GM19193 (cell line): Measurements from ENCODE around the gene TADA3.

ENCODE experiments used
- POLR2A ChIP-seq: IDR thresholded peaks from 4 replicates; pipeline ENCODE4 v1.6.1; 2011; ENCODE audit not compliant: insufficient read depth, insufficient read length; ENCODE audit errors: extremely low read depth

The TADA3 gene

GRCh38 chr3:9818666-9819335 lies 26.5 kb upstream of the TADA3 start:
- no peak for TF ChIP-seq POLR2A

DNA sequence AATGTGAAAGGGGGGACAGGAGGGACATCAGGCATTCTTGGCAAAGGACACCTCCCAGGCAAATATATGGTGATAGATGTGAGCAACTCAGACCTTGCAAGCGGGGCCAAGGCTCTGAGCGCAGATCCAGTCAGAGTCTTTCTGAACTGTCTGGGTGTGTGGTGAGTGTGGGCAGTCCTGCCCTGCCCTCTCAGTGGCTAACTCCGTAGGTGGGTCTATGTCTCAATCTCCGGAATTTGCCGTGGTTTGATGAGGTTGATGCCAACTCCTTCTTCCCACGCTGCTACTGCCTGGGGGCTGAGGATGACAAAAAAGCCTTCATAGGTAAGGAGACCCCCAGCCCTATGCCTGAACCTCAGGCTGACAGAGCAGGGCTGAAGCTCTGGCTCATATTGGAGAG lies 25.2 kb upstream of the TADA3 start:
- TF ChIP-seq POLR2A = no peak

DNA sequence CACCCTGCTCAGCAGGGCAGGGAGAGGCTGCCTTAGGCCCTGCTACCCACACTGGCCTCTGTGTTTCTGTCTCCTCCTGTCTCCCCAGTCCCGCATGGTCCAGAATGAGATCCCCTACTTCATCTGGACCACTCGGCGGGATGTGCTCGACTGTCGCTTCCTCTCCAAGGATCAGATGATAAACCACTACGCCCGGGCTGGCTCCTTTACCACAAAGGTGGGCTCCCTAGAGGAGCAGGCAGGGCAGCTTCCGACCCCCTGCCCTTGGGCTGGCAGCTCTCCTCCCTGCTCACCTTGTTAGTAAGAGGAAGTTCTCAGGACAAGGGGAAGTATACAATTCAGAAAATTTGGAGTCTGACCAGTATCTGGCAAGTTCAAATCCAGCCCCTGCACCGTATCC lies 23.7 kb upstream of the TADA3 start:
- no peak for TF ChIP-seq POLR2A

DNA sequence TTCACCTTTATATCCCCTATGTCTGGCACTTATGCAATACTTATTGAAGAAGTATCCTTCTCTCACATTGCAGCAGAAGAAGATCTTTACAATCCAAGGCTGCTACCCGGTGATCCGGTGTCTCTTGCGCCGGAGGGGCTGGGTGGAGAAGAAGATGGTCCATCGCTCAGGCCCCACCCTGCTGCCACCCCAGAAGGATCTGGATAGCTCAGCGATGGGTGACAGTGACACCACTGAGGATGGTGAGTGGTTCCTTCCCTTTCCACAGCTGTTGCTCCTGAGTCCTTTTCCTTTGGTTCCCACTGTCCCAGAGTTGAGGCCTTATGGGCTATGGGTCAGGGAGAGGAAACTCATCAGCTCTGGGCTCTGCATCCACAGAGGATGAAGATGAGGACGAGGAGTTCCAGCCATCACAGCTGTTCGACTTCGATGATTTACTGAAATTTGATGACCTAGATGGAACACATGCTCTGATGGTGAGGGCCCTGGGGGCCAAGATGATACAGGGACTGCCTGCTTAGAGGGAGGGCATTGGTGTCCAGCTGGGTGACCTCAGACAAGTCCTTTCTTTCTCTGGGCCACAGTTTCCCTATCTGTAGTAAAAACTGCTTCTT lies 20.7 kb upstream of the TADA3 start:
- no peak for TF ChIP-seq POLR2A

GRCh38 chr3:9810846-9811245 lies 18.6 kb upstream of the TADA3 start:
- TF ChIP-seq POLR2A = no peak

GRCh38 chr3:9810433-9810770 lies 18.1 kb upstream of the TADA3 start:
- TF ChIP-seq POLR2A = no peak

DNA sequence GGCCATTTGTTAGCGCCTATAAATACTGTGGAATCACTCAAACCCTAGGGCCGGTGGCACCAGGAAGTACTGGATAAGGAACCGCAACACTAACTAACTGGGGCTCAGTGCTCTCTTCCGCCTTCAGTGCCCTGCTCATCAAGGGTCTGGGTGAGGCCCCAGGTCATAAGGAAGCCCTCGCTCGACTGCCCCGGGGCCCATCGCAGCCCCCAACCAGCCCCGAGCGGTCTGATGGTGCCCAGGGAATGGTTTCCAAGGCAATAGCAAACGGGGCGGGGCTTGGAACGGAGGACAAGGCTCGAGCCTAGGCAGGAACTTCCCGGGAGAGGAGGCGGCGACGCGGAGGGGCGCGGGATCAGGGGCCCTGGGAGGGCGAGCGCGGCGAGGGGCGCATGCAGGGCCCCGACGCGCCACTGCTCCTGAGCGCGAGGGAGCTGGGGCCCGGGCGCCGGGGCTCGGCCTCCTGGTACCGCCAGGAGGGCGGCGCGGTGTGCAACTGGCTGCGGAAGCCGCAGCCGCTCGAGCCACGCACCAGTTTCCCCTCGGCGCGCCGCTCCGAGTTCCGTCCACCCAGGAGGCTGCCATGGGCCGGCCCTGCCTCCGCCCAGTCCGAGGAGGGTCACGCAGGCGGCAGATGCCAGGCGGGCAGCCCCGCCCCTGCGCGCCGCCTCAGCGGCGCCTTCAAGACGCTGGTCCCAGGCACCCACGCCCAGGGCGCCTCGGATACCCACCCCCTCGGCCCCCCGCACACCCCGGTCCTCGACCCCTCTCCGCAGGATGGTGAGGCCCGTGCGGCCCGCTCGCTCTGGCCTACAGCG lies 17.6 kb upstream of the TADA3 start, which contains the start of gene TTLL3:
Gene TTLL3, plus strand, starts transcription at position 648 of the 818 bp plus-strand sequence. CDS start 400 bp downstream, outside the sequence.
- peak; percentile 67 for TF ChIP-seq POLR2A

DNA sequence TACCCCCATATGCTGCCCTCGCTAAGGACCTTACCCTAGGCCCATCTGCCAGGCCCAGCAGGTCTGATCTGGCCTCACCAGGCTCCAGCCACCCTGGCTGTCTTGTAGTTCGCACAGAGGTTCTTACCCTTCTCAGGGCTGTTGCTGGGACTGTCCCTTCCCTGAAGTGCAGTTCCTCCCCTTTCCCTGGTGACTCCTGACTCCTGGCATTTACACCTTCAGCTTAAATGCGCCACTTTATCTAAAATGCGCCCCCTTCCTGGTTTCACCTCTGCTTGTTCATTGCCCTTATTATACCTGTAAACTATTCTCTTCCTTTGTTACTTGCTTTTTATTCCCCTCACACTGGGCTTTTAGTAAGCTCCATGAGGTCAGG lies 17.0 kb upstream of the TADA3 start:
- no peak for TF ChIP-seq POLR2A

GRCh38 chr3:9808345-9809037 lies 16.2 kb upstream of the TADA3 start:
- peak; percentile 11 for TF ChIP-seq POLR2A

DNA sequence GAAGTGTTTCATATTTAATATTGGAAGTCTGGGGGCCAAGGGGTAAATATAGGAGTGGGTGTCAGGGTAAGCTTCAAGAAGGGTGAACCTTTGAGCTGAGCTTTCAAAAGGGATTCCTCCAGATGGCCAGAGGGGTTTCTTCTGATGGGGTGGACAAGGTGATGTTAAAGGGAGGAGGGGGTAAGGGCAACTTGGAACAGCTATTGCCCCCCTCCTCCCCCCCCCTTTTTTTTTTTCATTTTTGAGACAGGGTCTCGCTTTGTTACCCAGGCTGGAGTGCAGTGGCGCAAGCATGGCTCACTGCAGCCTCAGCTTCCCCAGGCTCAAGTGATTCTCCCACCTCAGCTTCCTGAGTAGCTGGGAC lies 15.7 kb upstream of the TADA3 start:
- TF ChIP-seq POLR2A = no peak

- TF ChIP-seq POLR2A = no peak
Observed at GRCh38 chr3:9806688-9807589, 14.7 kb upstream of the TADA3 start.

GRCh38 chr3:9806137-9806536 lies 13.9 kb upstream of the TADA3 start:
- TF ChIP-seq POLR2A = no peak

- TF ChIP-seq POLR2A = no peak
Observed at GRCh38 chr3:9804996-9805395, 12.7 kb upstream of the TADA3 start.

DNA sequence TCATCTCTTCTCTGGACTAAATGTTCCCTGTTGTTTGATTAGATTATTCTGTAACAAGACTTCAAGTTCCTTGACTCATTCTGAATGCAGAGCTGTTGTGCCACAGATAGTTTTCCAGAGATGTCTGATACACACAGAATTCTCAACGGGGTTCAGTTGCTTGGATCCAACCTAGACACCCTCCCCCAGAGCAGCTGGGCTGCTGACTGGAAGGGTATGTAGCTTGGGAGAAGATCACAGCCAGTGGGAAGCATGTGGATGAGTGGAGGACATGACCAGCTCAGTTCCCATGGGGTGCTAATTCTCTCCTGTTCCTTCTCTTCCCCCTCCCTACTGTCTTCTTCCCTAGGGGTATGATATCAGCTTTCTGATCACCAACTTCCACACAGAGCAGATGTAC lies 11.2 kb upstream of the TADA3 start:
- TF ChIP-seq POLR2A = no peak

GRCh38 chr3:9800529-9800928 lies 8.3 kb upstream of the TADA3 start:
- TF ChIP-seq POLR2A = no peak
